Glutamatergic neuron (in vitro differentiated cells): ENCODE measurements around the gene CCDC188. TPM values are rescaled to one million over a fixed set of nuclear protein-coding genes. Genes with fewer than 3 reads are reported as not detected.

Source experiments
- DNase-seq: peaks from one replicate; pipeline ENCODE4 v3.0.0; 2022
- H3K27ac Mint-ChIP-seq: one replicate; pipeline ENCODE4 v1.8.0; 2020; ENCODE audit warnings: mild to moderate bottlenecking, mixed read lengths, inconsistent platforms; ENCODE audit not compliant: unreplicated experiment
- H3K27me3 Mint-ChIP-seq: one replicate; pipeline ENCODE4 v1.8.0; 2020; ENCODE audit warnings: mild to moderate bottlenecking, moderate library complexity, mixed read lengths, inconsistent platforms; ENCODE audit not compliant: unreplicated experiment
- H3K36me3 Mint-ChIP-seq: one replicate; pipeline ENCODE4 v1.8.0; 2020; ENCODE audit warnings: mild to moderate bottlenecking, mixed read lengths, inconsistent platforms; ENCODE audit not compliant: unreplicated experiment
- H3K4me1 Mint-ChIP-seq: one replicate; pipeline ENCODE4 v1.8.0; 2020; ENCODE audit warnings: mild to moderate bottlenecking, low read depth, mixed read lengths, inconsistent platforms; ENCODE audit not compliant: unreplicated experiment
- H3K4me3 Mint-ChIP-seq: one replicate; pipeline ENCODE4 v1.8.0; 2020; ENCODE audit warnings: mild to moderate bottlenecking, mixed read lengths, inconsistent platforms; ENCODE audit not compliant: unreplicated experiment
- H3K9me3 Mint-ChIP-seq: one replicate; pipeline ENCODE4 v1.8.0; 2020; ENCODE audit warnings: mild to moderate bottlenecking, moderate library complexity, mixed read lengths, inconsistent platforms; ENCODE audit not compliant: unreplicated experiment
- total RNA-seq: library from RNA; stranded (reverse); fragmentation: NEBNext Ultra II Directional; extraction: Animal tissue kit (Norgen Biotek cat#: 25700); gene quantifications from one replicate; pipeline ENCODE4 v1.2.1, GENCODE V29; 2021; ENCODE audit not compliant: unreplicated experiment
- TF ChIP-seq, protein P1 (sequence below): fragments of 200-600 bp; sonication (generic); IDR thresholded peaks from one replicate; pipeline ENCODE4 v1.5.0; 2021; ENCODE audit not compliant: partially characterized antibody, unreplicated experiment

CCDC188 gene
- total RNA-seq, 1 donor from 2014 or later, result 0.54 TPM

DNA sequence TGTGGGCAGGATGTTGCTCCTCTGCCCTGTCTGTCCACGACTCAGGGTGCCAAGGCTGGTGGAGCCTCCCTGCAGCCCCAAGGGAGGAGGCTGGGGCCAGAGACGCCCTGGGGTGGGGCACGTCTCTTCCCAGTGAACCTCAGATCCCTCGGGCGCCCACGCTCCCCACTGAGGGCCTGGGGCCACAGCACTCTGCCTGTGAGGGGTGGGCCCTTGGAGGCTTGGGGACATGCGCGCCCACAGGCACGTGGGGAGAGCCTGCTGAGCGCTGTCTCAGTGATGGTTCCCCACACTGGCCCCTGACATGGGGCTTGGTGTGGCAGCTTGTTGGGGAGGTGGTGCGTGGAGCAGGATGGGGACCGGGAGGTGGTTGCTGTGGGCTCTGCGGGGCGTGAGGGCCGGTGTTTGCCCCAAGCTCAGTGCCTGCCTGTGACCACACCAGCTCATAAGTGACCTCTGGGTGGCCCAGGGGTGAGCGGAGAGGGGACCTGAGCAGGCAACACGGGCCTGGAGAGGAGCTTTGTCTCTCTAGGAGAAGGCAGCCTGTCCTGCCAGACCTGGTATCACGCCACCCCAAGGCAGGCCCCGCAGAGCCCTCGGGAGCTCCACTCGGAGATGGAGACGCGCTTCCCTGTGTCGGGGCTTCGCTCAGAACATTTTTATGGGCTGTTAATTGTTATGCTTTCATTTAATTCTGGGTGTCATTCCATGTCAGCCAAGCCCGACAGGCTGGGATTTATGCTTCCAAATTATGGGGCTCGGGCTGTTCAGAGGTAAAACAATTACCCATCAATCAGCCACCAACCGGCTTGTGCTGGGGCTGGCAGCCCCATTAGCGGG, 27.4 kb upstream of the CCDC188 start:
- no peak overlapping the region for H3K27ac Mint-ChIP-seq
- H3K27me3 Mint-ChIP-seq, result peaks cover 6% of the 10 kb centered on the region
- no peak for DNase-seq
- TF ChIP-seq, protein P1, sequence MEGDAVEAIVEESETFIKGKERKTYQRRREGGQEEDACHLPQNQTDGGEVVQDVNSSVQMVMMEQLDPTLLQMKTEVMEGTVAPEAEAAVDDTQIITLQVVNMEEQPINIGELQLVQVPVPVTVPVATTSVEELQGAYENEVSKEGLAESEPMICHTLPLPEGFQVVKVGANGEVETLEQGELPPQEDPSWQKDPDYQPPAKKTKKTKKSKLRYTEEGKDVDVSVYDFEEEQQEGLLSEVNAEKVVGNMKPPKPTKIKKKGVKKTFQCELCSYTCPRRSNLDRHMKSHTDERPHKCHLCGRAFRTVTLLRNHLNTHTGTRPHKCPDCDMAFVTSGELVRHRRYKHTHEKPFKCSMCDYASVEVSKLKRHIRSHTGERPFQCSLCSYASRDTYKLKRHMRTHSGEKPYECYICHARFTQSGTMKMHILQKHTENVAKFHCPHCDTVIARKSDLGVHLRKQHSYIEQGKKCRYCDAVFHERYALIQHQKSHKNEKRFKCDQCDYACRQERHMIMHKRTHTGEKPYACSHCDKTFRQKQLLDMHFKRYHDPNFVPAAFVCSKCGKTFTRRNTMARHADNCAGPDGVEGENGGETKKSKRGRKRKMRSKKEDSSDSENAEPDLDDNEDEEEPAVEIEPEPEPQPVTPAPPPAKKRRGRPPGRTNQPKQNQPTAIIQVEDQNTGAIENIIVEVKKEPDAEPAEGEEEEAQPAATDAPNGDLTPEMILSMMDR, result no peak
- no peaks in the 10 kb centered on the region for H3K36me3 Mint-ChIP-seq
- peaks cover 2% of the 10 kb centered on the region for H3K9me3 Mint-ChIP-seq
- H3K4me1 Mint-ChIP-seq, result peaks cover 5% of the 10 kb centered on the region
- H3K4me3 Mint-ChIP-seq, result no peak overlapping the region

DNA sequence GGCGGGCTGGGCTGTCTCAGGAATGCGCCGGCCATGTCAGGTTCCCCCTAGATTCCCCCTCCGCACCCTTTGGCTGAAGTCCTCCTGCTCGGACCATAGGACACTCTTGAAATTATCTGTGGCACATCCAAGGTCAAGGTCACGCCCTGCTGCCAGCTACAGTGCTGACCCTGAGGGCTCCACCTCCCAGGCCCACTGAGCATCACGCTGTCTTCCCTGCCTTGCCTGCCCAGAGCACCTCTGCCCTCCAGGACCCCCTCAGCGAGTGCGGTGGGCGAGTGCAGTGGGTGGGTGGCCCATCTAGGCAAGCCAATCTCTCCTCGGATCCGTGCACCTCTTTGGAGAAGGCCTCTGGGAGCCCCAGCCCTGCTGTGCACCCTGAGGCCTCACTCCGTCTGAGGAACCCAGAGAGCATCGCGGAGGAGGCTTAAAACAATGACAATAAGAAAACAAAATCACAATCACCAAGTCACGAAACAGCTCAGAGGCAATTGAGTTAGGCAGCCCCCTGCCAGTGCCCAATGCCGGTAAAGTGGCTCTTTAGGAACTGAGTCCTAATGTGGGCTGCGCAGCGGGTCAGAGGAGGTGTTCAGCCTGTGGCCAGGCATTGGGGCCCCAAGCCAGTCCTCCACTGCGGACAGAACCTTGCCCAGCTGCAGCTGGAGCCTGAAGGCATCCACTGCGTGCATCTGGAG, 26.5 kb upstream of the CCDC188 start:
- Mint-ChIP-seq H3K4me3 (no peak overlapping the region), H3K27ac (no peak overlapping the region), H3K27me3 (peaks cover 4% of the 10 kb centered on the region), H3K4me1 (peaks cover 5% of the 10 kb centered on the region), H3K9me3 (no peaks in the 10 kb centered on the region), H3K36me3 (no peaks in the 10 kb centered on the region)
- TF ChIP-seq, protein P1, result no peak
- no peak for DNase-seq

DNA sequence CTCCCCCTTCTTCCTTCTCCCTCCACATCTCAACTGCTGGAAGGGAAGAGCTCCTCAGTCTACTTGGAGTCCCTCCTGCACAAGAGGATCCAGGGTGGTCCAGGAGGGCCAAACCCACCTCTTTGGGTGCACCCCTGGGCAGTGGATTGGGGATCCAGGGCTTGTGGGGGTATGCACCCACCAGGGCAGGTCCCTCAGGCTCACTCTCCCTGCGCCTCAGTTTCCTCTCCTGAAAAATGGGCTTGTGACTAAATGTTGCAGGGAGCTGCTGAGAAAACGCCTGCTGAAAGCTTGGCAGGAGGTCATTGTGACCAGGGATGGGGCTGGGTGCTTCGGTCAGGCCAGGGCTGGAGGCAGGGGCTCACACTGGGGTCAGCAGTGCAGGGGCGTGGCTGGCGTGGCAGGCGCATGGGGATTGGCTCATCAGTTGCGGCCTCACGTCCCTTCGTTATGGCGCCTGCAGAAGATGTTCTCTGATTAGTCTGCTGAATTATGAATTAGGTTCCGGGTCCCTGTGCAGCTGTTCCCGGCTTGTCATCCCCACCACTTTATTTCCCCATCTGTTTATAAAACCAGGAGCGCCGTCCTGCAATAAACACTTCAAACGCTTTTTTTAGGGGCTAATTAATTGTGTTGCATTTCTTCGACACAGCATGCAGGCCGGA, 25.7 kb upstream of the CCDC188 start:
- H3K27me3 Mint-ChIP-seq, result peaks cover 4% of the 10 kb centered on the region
- H3K4me1 Mint-ChIP-seq, result peaks cover 5% of the 10 kb centered on the region
- peak overlapping the region; percentile 12 for H3K27ac Mint-ChIP-seq
- no peak for DNase-seq
- H3K36me3 Mint-ChIP-seq, result no peaks in the 10 kb centered on the region
- no peak overlapping the region for H3K4me3 Mint-ChIP-seq
- H3K9me3 Mint-ChIP-seq, result no peaks in the 10 kb centered on the region
- TF ChIP-seq, protein P1, result no peak

DNA sequence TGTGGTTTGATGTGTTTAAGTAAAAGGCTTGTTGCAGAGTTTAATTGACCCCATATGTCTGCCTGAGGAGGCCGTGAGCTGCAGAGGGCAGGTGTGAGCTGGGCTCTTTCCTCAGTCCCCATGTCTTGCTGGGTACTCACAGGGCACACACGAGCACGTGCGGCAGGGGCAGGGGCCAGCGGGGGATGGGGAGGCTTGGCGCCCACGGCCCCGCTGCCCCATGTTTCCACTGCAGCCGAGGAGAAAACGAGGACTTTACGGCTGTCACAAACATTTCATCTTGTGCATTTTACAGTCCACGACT, 24.7 kb upstream of the CCDC188 start:
- peaks cover 4% of the 10 kb centered on the region for H3K27me3 Mint-ChIP-seq
- H3K27ac Mint-ChIP-seq, result no peak overlapping the region
- no peak overlapping the region for H3K4me3 Mint-ChIP-seq
- DNase-seq, result no peak
- H3K36me3 Mint-ChIP-seq, result no peaks in the 10 kb centered on the region
- TF ChIP-seq, protein P1, result no peak
- H3K4me1 Mint-ChIP-seq, result peaks cover 5% of the 10 kb centered on the region
- H3K9me3 Mint-ChIP-seq, result no peaks in the 10 kb centered on the region
